Panc1 (cell line): ENCODE measurements around the gene PRRX2. TPM values are rescaled to one million over a fixed set of nuclear protein-coding genes. Genes with fewer than 3 reads are reported as not detected.
A peak's percentile ranks its signal among the peaks of the same experiment; 100 is the strongest.

Experiments
- ATAC-seq: fragments of 200-7000 bp; cut with Tn5 transposase; 2 replicates; pipeline ENCODE4 v1.9.1; 2020; ENCODE audit warnings: mild to moderate bottlenecking, moderate library complexity
- BruUV-seq: library from RNA; stranded (reverse); fragments of 400-500 nt; replicated peaks from 2 replicates; lab custom pipeline; 2021; lab: Mats Ljungman, UMichigan
- CTCF ChIA-PET: fragments of 300-600 bp; sonication (Branson Sonifier 250); formaldehyde crosslinking; loops from one replicate; lab custom pipeline; 2022; ENCODE audit warnings: antibody characterized with exemption; lab: Charles Lee
- POLR2A ChIA-PET: fragments of 300-600 bp; sonication (Branson Sonifier 250); formaldehyde crosslinking; loops from one replicate; lab custom pipeline; 2022; ENCODE audit warnings: antibody characterized with exemption; lab: Charles Lee
- DNase-seq: peaks from one replicate; pipeline ENCODE4 v3.0.0-alpha.2; 2010; ENCODE audit warnings: low read depth, low spot score
- H3K27ac ChIP-seq: 2 replicates; pipeline ENCODE4 v1.5.1; 2011; ENCODE audit warnings: mild to moderate bottlenecking, low read length, inconsistent platforms
- H3K27me3 ChIP-seq: fragments of 200-500 bp; sonication (Bioruptor generic); 2 replicates; pipeline ENCODE4 v1.6.0; 2014; ENCODE audit warnings: low read length, inconsistent platforms; ENCODE audit not compliant: control insufficient read depth, insufficient read depth
- H3K36me3 ChIP-seq: fragments of 200-500 bp; sonication (Bioruptor generic); 2 replicates; pipeline ENCODE4 v1.5.1; 2014; ENCODE audit warnings: inconsistent platforms, mild to moderate bottlenecking, low read length, moderate library complexity; ENCODE audit not compliant: control insufficient read depth, insufficient read depth
- H3K4me1 ChIP-seq: 2 replicates; pipeline ENCODE4 v1.5.1; 2011; ENCODE audit warnings: inconsistent platforms, mild to moderate bottlenecking, low read length, moderate library complexity; ENCODE audit not compliant: control insufficient read depth, insufficient read depth
- H3K4me3 ChIP-seq, 2 experiments: 2 replicates each; pipeline ENCODE4 v1.5.1; 2011 to 2012; ENCODE audit warnings: low read depth in 2 of 2, low read length in 2 of 2, mild to moderate bottlenecking in 2 of 2, inconsistent platforms in 1 of 2, moderate library complexity in 1 of 2
- H3K9me3 ChIP-seq: fragments of 200-500 bp; sonication (Bioruptor generic); 2 replicates; pipeline ENCODE4 v1.5.1; 2014; ENCODE audit warnings: low read depth, mild to moderate bottlenecking, inconsistent platforms, low read length, moderate library complexity; ENCODE audit not compliant: control insufficient read depth, insufficient read depth
- CTCF ChIP-seq: fragments of 450-650 bp; IDR thresholded peaks from 2 replicates; pipeline ENCODE4 v1.5.1; 2017; ENCODE audit warnings: mild to moderate bottlenecking
- POLR2AphosphoS5 ChIP-seq: IDR thresholded peaks from 2 replicates; pipeline ENCODE4 v1.6.1; 2012; ENCODE audit warnings: mild to moderate bottlenecking, low read depth, low read length, moderate library complexity
- REST ChIP-seq, 2 experiments: IDR thresholded peaks; 2 replicates each; pipeline ENCODE4 v1.6.1; 2011 to 2012; ENCODE audit warnings: low read depth in 2 of 2, control low read depth in 1 of 2, low read length in 1 of 2, mild to moderate bottlenecking in 1 of 2, moderate library complexity in 1 of 2; ENCODE audit not compliant: insufficient read depth in 1 of 2
- SIN3A ChIP-seq: IDR thresholded peaks from 2 replicates; pipeline ENCODE4 v1.6.1; 2012; ENCODE audit warnings: low read depth, mild to moderate bottlenecking, low read length, moderate library complexity, borderline replicate concordance; ENCODE audit not compliant: insufficient read depth
- TCF7L2 ChIP-seq: IDR thresholded peaks from 2 replicates; pipeline ENCODE4 v1.6.1; 2011; ENCODE audit warnings: mild to moderate bottlenecking, low read depth, low read length, inconsistent platforms
- in situ Hi-C: cut with HindIII; loops from 2 replicates; pipeline ENCODE4 v1.10.0; 2016; ENCODE audit warnings: low sequenced_read_pairs, low pct_unique_long_range_greater_than_20kb
- intact Hi-C: fragments of 100-400 bp; cut with micrococcal nuclease; formaldehyde crosslinking; loops from one replicate; pipeline ENCODE4 v1.10.0; 2022; ENCODE audit not compliant: unreplicated experiment
- total RNA-seq: library from RNA; stranded (reverse); gene quantifications from one replicate; pipeline ENCODE4 v1.2.1, GENCODE V29; 2021; ENCODE audit not compliant: unreplicated experiment

PRRX2 gene
- total RNA-seq, 1 experiment from 2014 or later, result 6.3 TPM

GRCh38 chr9:129623331-129623730 lies 42.1 kb upstream of the PRRX2 start:
- no peak for ATAC-seq
- DNase-seq, result no peak
- POLR2A ChIA-PET, result no interaction called here
- no peaks in the 10 kb centered on the region for H3K9me3 ChIP-seq
- H3K27ac ChIP-seq, result no peak overlapping the region
- in situ Hi-C loops (no loop called here), intact Hi-C loops (no loop called here)
- CTCF ChIA-PET, result interaction anchor here (0.6 to 1.3 kb wide), 4 partner anchors 10 to 484 kb away, joined by 4 to 13 read pairs (median 5); no protein-coding TSS in a partner anchor
- TF ChIP-seq CTCF (no peak), POLR2AphosphoS5 (no peak), REST (IDR thresholded peaks at IDR 0.05; ENCODE audit: insufficient read depth in 1 of 2, low read depth in 2 of 2, low read length in 1 of 2) (no peak), TCF7L2 (no peak), SIN3A (no peak)
- no TSS peak for BruUV-seq
- H3K4me1 ChIP-seq, result peaks cover 13% of the 10 kb centered on the region
- no peaks in the 10 kb centered on the region for H3K27me3 ChIP-seq
- H3K36me3 ChIP-seq, result peaks cover 4% of the 10 kb centered on the region; the same call in 1 of the 2 replicates
- H3K4me3 ChIP-seq, result no peak overlapping the region

GRCh38 chr9:129624168-129624759 lies 41.2 kb upstream of the PRRX2 start:
- ChIA-PET POLR2A (no interaction called here), CTCF (interaction anchor here (0.5 to 1.7 kb wide), 11 partner anchors 15 to 492 kb away, joined by 3 to 13 read pairs (median 3); no protein-coding TSS in a partner anchor)
- DNase-seq (no peak), ATAC-seq (peak; percentile 47)
- BruUV-seq, result no TSS peak
- intact Hi-C loops, result no loop called here
- H3K4me1 ChIP-seq, result peaks cover 20% of the 10 kb centered on the region
- no peak overlapping the region for H3K4me3 ChIP-seq
- H3K9me3 ChIP-seq, result no peaks in the 10 kb centered on the region
- TF ChIP-seq POLR2AphosphoS5, result no peak
- no peak for TF ChIP-seq REST (IDR thresholded peaks at IDR 0.05; ENCODE audit: insufficient read depth in 1 of 2, low read depth in 2 of 2, low read length in 1 of 2)
- TF ChIP-seq CTCF, result peak; percentile 88
- TF ChIP-seq SIN3A, result no peak
- in situ Hi-C loops, result no loop called here
- no peak overlapping the region for H3K27ac ChIP-seq
- H3K27me3 ChIP-seq, result no peaks in the 10 kb centered on the region
- H3K36me3 ChIP-seq, result peaks cover 4% of the 10 kb centered on the region; the same call in 1 of the 2 replicates
